Fibroblast of mammary gland (primary cell): Measurements from ENCODE around the gene STARD3.

ENCODE experiments used
- DNase-seq: peaks from one replicate; pipeline ENCODE4 v3.0.0-alpha.2; 2010; ENCODE audit warnings: low read depth
- H3K4me3 ChIP-seq: 2 replicates; pipeline ENCODE4 v1.5.1; 2011; ENCODE audit warnings: low read depth, mild to moderate bottlenecking, low read length, moderate library complexity; ENCODE audit not compliant: control insufficient read depth
- CTCF ChIP-seq: conservative IDR thresholded peaks from 2 replicates; pipeline ENCODE4 v1.5.1; 2011; ENCODE audit warnings: low read depth, low read length, inconsistent platforms; ENCODE audit not compliant: control insufficient read depth, insufficient read depth

STARD3 gene

DNA sequence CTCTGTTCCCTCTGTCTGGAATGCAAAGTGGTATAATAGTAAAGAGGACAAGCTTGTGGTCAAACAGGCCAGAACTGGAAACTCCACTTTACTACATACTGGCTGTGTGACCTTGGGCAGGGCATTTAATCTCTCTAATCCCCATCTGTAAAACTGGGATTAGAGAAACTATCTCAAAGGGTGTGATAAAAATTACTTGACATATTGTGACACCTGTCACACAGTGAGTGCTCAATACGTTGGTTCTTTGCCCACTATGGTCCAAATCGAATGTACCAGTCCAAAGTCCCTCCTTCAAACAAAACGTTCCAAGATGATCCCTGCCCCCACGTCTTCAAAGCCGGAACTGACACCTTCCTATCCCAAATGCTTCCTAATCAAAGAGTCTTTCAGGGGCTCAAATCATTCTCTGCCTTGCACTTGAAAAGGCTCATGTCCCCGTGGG lies 50.2 kb downstream of the STARD3 start:
- TF ChIP-seq CTCF = no peak
- peak overlapping the region; percentile 69 for H3K4me3 ChIP-seq
- DNase-seq = no peak

- peak within 1 kb of the TSS; percentile 69 for H3K4me3 ChIP-seq
- DNase-seq = peak; percentile 86
- no peak for TF ChIP-seq CTCF
Measured at GRCh38 chr17:39687546-39688474, 50.9 kb downstream of the STARD3 start, which contains the start of gene PGAP3. TSS of gene PGAP3 (minus strand) at chr17:39688057. CDS start at chr17:39688014, 43 bp downstream.

DNA sequence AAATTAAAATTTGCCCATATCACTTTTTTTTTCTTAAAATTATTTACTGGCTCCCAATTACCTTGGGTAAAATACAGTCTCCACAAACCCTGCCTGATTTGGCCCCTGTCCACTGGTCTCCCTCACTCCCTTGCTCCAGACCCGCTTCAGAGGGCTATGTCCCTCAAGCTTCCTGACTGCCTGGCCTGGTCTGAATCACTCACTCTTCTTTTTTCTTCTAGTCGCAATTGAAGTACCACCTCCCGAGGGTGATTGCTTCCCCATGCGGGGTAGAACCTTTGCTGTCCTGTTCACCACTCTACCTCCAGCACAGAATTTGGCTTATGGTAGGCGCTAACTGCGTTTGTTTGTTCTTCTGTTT lies 51.5 kb downstream of the STARD3 start:
- TF ChIP-seq CTCF = no peak
- peak overlapping the region; percentile 69 for H3K4me3 ChIP-seq
- DNase-seq = no peak

GRCh38 chr17:39688945-39689344 lies 52.0 kb downstream of the STARD3 start:
- TF ChIP-seq CTCF = no peak
- DNase-seq = no peak
- peak overlapping the region; percentile 69 for H3K4me3 ChIP-seq

DNA sequence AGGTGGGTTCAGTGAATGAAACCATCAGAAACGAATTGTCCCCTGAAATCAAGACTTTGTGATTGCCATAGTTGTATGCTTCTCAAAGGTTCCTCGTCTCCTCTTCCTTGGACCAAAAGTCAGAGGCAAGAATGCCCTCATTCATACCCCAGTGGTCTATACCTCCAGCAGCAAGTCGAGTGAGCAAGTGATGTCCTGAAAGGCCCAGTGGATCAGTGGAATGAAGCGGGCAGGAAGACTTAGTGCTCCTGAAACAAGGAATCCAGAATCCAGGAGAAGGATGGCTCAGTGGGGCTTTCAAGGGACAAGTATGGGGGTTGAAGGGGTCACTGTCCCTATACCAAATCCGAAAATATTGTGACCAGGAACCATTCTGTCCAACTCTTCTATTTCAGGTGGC lies 57.6 kb downstream of the STARD3 start:
- DNase-seq = no peak
- no peak overlapping the region for H3K4me3 ChIP-seq
- TF ChIP-seq CTCF = no peak

DNA sequence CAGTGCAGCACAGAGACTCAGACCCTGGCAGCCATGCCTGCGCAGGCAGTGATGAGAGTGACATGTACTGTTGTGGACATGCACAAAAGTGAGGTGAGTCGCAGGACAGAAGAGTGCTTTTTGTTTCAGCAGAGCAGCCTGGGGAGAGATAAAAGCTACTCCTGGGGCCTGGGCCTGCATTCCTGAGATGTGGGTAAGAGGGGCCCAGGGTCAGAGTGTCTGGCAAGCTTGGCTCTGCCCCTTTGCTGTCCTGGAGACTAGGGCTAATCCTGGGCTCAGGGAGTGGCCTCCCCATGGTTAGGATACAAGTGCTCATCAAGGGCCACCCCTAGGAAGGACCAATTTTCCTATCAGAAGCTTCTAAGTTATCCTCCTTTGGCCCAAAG lies 58.1 kb downstream of the STARD3 start:
- no peak for DNase-seq
- no peak overlapping the region for H3K4me3 ChIP-seq
- TF ChIP-seq CTCF = no peak

DNA sequence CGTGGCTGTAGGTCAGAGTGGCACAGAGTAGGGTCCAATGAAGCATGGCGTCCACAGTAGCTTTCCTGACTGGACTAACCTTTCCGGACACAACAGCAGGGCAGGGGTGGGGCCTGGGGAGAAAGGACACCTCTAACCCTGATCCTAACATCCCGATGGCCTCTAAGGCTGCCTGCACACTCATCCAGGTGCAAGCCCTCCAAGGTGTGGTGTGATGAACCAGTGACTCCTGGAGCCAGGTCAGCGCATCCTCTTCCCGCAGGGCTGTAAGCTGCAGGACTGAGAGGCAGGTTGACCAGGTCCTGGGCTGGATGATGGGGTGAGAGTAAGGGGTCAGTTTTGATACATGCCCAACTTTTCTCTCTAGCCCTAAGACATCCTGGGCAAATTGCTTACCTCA lies 59.8 kb downstream of the STARD3 start:
- no peak overlapping the region for H3K4me3 ChIP-seq
- TF ChIP-seq CTCF = no peak
- no peak for DNase-seq
